HEK293 (cell line): ENCODE data around the gene KBTBD12.

Source experiments
- CTCF ChIA-PET: fragments of 350-600 bp; formaldehyde crosslinking; extraction: SDS; loops from one replicate; lab custom pipeline; 2021; ENCODE audit warnings: antibody characterized with exemption; lab: Yijun Ruan, JAX
- POLR2A ChIA-PET: fragments of 300-600 bp; formaldehyde crosslinking; extraction: SDS; loops from one replicate; lab custom pipeline; 2020; ENCODE audit warnings: antibody characterized with exemption, inconsistent platforms; lab: Yijun Ruan, JAX
- H3K27ac ChIP-seq: fragments of 200-500 bp; sonication (Bioruptor generic); 2 replicates; pipeline ENCODE4 v1.5.1; 2014; ENCODE audit warnings: low read depth, low read length, control low read depth, inconsistent platforms; ENCODE audit errors: extremely low read depth
- H3K36me3 ChIP-seq, 2 experiments: fragments of 200-500 bp in 1 of 2; sonication (Bioruptor generic) in 1 of 2; 1 replicate in 1 of 2; 2 replicates in 1 of 2; pipeline ENCODE4 v1.5.1; 2014 to 2017; ENCODE audit warnings: inconsistent platforms in 2 of 2, low read length in 2 of 2; ENCODE audit not compliant: control insufficient read depth in 2 of 2, insufficient read depth in 1 of 2
- H3K4me1 ChIP-seq: fragments of 200-500 bp; sonication (Bioruptor generic); 2 replicates; pipeline ENCODE4 v1.5.1; 2014; ENCODE audit warnings: mild to moderate bottlenecking, low read length, inconsistent platforms; ENCODE audit not compliant: control insufficient read depth, insufficient read depth
- H3K4me3 ChIP-seq: 2 replicates; pipeline ENCODE4 v1.5.1; 2011; ENCODE audit warnings: low read depth, mild to moderate bottlenecking, control low read depth, low read length, moderate library complexity
- H3K9me3 ChIP-seq: fragments of 200-500 bp; sonication (Bioruptor generic); 2 replicates; pipeline ENCODE4 v1.5.1; 2014; ENCODE audit warnings: low read depth, low read length, inconsistent platforms; ENCODE audit not compliant: control insufficient read depth, insufficient read depth
- INSM2 ChIP-seq: fragments of 450-650 bp; formaldehyde crosslinking; IDR thresholded peaks from 2 replicates; pipeline ENCODE4 v1.5.1; 2016; ENCODE audit warnings: missing biosample characterization, missing genetic modification characterization
- KLF8 ChIP-seq: fragments of 450-650 bp; formaldehyde crosslinking; IDR thresholded peaks from 2 replicates; pipeline ENCODE4 v1.5.1; 2016; ENCODE audit warnings: missing biosample characterization, missing genetic modification characterization
- TRIM28 ChIP-seq: IDR thresholded peaks from 2 replicates; pipeline ENCODE4 v1.6.1; 2011; ENCODE audit warnings: low read length, control low read depth, borderline replicate concordance
- ZIC2 ChIP-seq: fragments of 450-650 bp; formaldehyde crosslinking; IDR thresholded peaks from 2 replicates; pipeline ENCODE4 v1.5.1; 2016; ENCODE audit warnings: missing biosample characterization, missing genetic modification characterization
- ZNF10 ChIP-seq: fragments of 450-650 bp; formaldehyde crosslinking; IDR thresholded peaks from 2 replicates; pipeline ENCODE4 v1.5.1; 2017; ENCODE audit warnings: missing biosample characterization, missing genetic modification characterization
- ZNF292 ChIP-seq: fragments of 450-650 bp; formaldehyde crosslinking; IDR thresholded peaks from 2 replicates; pipeline ENCODE4 v1.5.1; 2016; ENCODE audit warnings: low read depth, missing biosample characterization, missing genetic modification characterization, borderline replicate concordance
- ZNF404 ChIP-seq: fragments of 450-650 bp; formaldehyde crosslinking; IDR thresholded peaks from 2 replicates; pipeline ENCODE4 v1.5.1; 2017; ENCODE audit warnings: missing biosample characterization, missing genetic modification characterization
- ZNF521 ChIP-seq: fragments of 450-650 bp; formaldehyde crosslinking; IDR thresholded peaks from 2 replicates; pipeline ENCODE4 v1.5.1; 2017; ENCODE audit warnings: missing biosample characterization, mild to moderate bottlenecking, missing genetic modification characterization
- ZNF585B ChIP-seq: fragments of 450-650 bp; formaldehyde crosslinking; IDR thresholded peaks from 2 replicates; pipeline ENCODE4 v1.5.1; 2016; ENCODE audit warnings: missing biosample characterization, missing genetic modification characterization
- ZNF623 ChIP-seq: fragments of 450-650 bp; formaldehyde crosslinking; IDR thresholded peaks from 2 replicates; pipeline ENCODE4 v1.5.1; 2016; ENCODE audit warnings: missing biosample characterization, missing genetic modification characterization
- ZNF624 ChIP-seq: fragments of 450-650 bp; formaldehyde crosslinking; IDR thresholded peaks from 2 replicates; pipeline ENCODE4 v1.5.1; 2017; ENCODE audit warnings: missing biosample characterization, missing genetic modification characterization
- ZNF629 ChIP-seq: fragments of 450-650 bp; formaldehyde crosslinking; IDR thresholded peaks from 2 replicates; pipeline ENCODE4 v1.5.1; 2017; ENCODE audit warnings: missing biosample characterization, missing genetic modification characterization
- ZNF658 ChIP-seq: fragments of 450-650 bp; formaldehyde crosslinking; IDR thresholded peaks from 2 replicates; pipeline ENCODE4; 2016; ENCODE audit warnings: missing biosample characterization, missing genetic modification characterization
- ZNF76 ChIP-seq: fragments of 450-650 bp; formaldehyde crosslinking; IDR thresholded peaks from 2 replicates; pipeline ENCODE4; 2016; ENCODE audit warnings: low read depth, missing biosample characterization, missing genetic modification characterization, borderline replicate concordance
- ZSCAN18 ChIP-seq: fragments of 450-650 bp; formaldehyde crosslinking; IDR thresholded peaks from 2 replicates; pipeline ENCODE4 v1.5.1; 2016; ENCODE audit warnings: missing biosample characterization, missing genetic modification characterization

KBTBD12 gene

DNA sequence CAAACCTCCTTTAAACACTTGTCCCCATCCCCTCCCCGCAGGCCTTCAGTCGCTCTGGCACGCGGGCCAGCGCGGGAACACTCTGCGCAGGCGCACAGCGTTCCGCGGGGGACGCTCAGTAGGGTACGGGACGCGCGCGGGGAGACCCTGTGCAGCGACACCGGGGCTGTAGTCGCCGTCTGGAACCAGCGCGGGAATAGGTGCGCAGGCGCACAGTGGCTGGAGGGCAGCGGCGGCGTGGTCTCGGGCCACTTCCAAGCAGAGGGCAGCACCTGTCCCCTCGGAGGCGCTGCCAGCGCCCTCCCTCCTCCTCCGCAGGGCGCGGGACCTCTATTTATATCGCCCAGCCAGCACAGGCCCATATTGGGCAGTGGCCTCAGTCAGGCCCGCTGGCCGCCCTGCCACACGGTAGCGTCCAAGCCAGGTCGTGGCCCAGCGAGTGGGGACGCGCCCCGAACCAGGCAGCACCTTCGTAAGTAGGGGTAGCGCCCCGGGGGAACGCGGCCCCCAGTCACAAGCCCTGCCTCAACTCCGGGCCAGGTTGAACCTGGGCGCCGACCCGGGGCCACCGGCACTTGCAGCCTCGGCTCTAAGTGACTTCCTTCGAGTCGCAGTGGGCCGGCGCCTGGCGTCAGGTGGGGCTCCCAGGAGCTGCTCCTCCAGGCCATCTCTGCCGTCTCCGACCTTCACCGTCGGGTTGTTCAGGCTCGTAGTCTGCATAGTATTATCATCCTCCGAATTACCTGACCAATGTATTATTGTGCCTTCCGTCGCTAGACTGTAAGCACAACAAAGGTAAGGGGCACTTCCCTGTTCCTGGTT lies at the start of gene KBTBD12:
Gene KBTBD12, plus strand, starts transcription at position 118 of the 822 bp plus-strand sequence. CDS start 7,830 bp downstream, outside the sequence.
- Histone ChIP-seq H3K4me1 (no peaks in the 10 kb centered on the region), H3K36me3 (no peaks in the 10 kb centered on the region), H3K27ac (no peak within 1 kb of the TSS), H3K9me3 (no peaks in the 10 kb centered on the region), H3K4me3 (no peak within 1 kb of the TSS)
- TF ChIP-seq ZNF404 (tag by site-specific recombination): no peak
- POLR2A ChIA-PET: no interaction called here
- CTCF ChIA-PET: no interaction called here

DNA sequence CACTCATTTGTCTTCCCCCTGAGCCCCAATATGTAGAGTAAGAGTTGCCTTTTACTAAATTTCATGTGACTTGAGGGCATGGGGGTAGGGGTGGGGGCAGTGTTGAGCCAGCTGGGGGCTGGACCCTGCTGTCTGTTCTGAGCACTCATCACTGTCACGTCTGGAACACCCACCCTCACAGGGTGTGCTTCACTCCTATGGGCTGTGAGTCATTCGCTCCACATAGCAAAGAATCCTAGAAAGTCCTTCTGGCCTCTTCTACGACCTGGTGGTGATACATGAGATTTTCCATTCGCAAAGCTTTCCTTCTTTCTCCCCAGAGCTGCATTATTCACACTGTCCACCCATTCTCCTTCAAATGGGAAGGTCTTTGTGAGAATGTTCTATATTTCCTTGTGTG lies 49.1 kb upstream of the KBTBD12 start:
- TF ChIP-seq ZNF292 (tag by site-specific recombination) (no peak), TRIM28 (no peak)
- CTCF ChIA-PET: interaction anchor here (0.7 kb wide), 1 partner anchor 273 kb away, joined by 4 read pairs; no protein-coding TSS in a partner anchor
- no peak overlapping the region for H3K27ac ChIP-seq
- H3K36me3 ChIP-seq: no peaks in the 10 kb centered on the region
- POLR2A ChIA-PET: no interaction called here
- no peaks in the 10 kb centered on the region for H3K4me1 ChIP-seq
- no peak overlapping the region for H3K4me3 ChIP-seq
- no peaks in the 10 kb centered on the region for H3K9me3 ChIP-seq

DNA sequence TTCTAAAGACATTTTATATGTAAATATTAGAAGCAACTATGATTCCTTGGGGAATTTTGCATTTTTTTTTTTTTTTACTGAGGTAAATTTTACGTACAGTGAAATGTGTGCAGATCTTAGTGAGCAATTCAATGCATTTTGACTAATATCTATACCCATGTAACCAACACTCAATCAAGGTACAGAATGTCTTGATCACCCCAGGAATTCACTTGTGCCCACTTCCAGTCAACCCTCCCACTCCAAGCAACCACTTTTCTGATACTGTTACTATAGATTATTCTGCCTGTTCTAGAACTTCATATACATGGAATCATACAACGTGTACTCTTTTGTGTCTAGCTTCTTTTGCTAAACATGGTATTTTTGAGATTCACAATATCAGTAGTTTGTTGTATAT lies 47.6 kb upstream of the KBTBD12 start:
- no peaks in the 10 kb centered on the region for H3K9me3 ChIP-seq
- CTCF ChIA-PET: no interaction called here
- H3K4me3 ChIP-seq: no peak overlapping the region
- H3K36me3 ChIP-seq: no peaks in the 10 kb centered on the region
- H3K27ac ChIP-seq: no peak overlapping the region
- no peaks in the 10 kb centered on the region for H3K4me1 ChIP-seq
- no peak for TF ChIP-seq ZNF624
- TF ChIP-seq KLF8 (tag by site-specific recombination): no peak
- no peak for TF ChIP-seq ZNF76 (tag by site-specific recombination)
- TF ChIP-seq, all 188 proteins: peak for 0
- POLR2A ChIA-PET: no interaction called here

DNA sequence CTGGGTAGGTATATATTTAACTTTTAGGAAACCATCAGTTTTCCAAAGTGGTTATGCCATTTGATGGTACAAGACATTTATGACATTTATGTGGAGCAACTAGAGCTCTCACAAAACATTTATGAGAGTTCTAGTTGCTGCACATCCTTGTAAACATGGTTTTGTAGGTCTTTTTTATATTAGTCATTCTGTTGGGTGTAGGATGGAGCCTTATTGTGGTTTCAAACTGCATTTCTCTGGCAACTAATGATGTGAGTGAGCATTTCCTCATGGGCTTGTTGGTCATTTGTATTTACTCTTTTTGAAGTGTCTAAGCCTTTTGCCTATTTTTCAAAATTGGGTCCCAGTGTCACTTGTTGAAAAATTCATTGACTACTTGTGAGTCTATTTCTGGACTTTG lies 47.0 kb upstream of the KBTBD12 start:
- Histone ChIP-seq H3K9me3 (no peaks in the 10 kb centered on the region), H3K4me3 (no peak overlapping the region), H3K4me1 (no peaks in the 10 kb centered on the region), H3K27ac (no peak overlapping the region), H3K36me3 (no peaks in the 10 kb centered on the region)
- POLR2A ChIA-PET: no interaction called here
- TF ChIP-seq ZNF658 (tag by site-specific recombination): no peak
- TF ChIP-seq ZNF629 (tag by site-specific recombination): no peak
- TF ChIP-seq INSM2: no peak
- no peak for TF ChIP-seq ZNF623 (tag by site-specific recombination)
- TF ChIP-seq ZSCAN18: no peak
- no peak for TF ChIP-seq ZNF10 (tag by site-specific recombination)
- TF ChIP-seq ZNF521: no peak
- TF ChIP-seq ZNF585B (tag by site-specific recombination): no peak
- TF ChIP-seq ZIC2 (tag by site-specific recombination): no peak
- CTCF ChIA-PET: no interaction called here
